ENCODE measurements around the gene SNX30.

The SNX30 gene

DNA sequence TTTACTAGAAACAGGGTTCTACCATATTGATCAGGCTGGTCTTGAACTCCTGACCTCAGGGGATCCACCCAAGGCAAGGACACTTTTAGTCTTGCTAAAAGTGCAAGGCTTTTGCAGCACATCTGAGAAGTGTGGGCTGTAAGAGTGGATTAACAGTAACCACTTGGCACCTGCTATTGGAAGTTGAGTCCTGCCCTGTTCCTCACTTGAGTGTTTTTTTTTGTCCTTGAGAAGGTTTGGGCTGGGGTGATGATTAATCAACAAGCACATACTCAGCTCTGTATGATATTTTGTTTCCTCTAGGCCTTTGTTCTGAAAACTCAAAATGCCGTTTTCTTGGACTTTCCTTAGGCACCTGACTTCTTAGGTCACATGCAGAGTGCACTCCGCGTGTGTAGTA is 37.4 kb downstream of the SNX30 start:
- H3K4me3 ChIP-seq (ENCODE audit: low read depth, low read length), result no peak overlapping the region
- DNase-seq (ENCODE audit: low read depth), result no peak
- TF ChIP-seq, protein P1, sequence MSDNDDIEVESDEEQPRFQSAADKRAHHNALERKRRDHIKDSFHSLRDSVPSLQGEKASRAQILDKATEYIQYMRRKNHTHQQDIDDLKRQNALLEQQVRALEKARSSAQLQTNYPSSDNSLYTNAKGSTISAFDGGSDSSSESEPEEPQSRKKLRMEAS (IDR thresholded peaks at IDR 0.05; ENCODE audit: low read depth, low read length), result no peak
- TF ChIP-seq, protein P2, sequence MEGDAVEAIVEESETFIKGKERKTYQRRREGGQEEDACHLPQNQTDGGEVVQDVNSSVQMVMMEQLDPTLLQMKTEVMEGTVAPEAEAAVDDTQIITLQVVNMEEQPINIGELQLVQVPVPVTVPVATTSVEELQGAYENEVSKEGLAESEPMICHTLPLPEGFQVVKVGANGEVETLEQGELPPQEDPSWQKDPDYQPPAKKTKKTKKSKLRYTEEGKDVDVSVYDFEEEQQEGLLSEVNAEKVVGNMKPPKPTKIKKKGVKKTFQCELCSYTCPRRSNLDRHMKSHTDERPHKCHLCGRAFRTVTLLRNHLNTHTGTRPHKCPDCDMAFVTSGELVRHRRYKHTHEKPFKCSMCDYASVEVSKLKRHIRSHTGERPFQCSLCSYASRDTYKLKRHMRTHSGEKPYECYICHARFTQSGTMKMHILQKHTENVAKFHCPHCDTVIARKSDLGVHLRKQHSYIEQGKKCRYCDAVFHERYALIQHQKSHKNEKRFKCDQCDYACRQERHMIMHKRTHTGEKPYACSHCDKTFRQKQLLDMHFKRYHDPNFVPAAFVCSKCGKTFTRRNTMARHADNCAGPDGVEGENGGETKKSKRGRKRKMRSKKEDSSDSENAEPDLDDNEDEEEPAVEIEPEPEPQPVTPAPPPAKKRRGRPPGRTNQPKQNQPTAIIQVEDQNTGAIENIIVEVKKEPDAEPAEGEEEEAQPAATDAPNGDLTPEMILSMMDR (IDR thresholded peaks at IDR 0.05; ENCODE audit: low read depth, low read length), result no peak
- no peak for TF ChIP-seq POLR2A (IDR thresholded peaks at IDR 0.05; ENCODE audit: extremely low read depth, insufficient read length)
- TF ChIP-seq MYC (IDR thresholded peaks at IDR 0.05; ENCODE audit: low read depth, low read length), result no peak

GRCh38 chr9:112789473-112789872 is 38.9 kb downstream of the SNX30 start:
- no peak for DNase-seq (ENCODE audit: low read depth)
- H3K4me3 ChIP-seq (ENCODE audit: low read depth, low read length), result no peak overlapping the region
- TF ChIP-seq MYC (IDR thresholded peaks at IDR 0.05; ENCODE audit: low read depth, low read length) (no peak), POLR2A (IDR thresholded peaks at IDR 0.05; ENCODE audit: extremely low read depth, insufficient read length) (no peak)
- TF ChIP-seq, protein P2 (IDR thresholded peaks at IDR 0.05; ENCODE audit: low read depth, low read length), result no peak
- TF ChIP-seq, protein P1 (IDR thresholded peaks at IDR 0.05; ENCODE audit: low read depth, low read length), result no peak

- DNase-seq (ENCODE audit: low read depth), result no peak
- no peak overlapping the region for H3K4me3 ChIP-seq (ENCODE audit: low read depth, low read length)
- TF ChIP-seq, protein P2 (IDR thresholded peaks at IDR 0.05; ENCODE audit: low read depth, low read length), result no peak
- no peak for TF ChIP-seq POLR2A (IDR thresholded peaks at IDR 0.05; ENCODE audit: extremely low read depth, insufficient read length)
- TF ChIP-seq MYC (IDR thresholded peaks at IDR 0.05; ENCODE audit: low read depth, low read length), result no peak
- TF ChIP-seq, protein P1 (IDR thresholded peaks at IDR 0.05; ENCODE audit: low read depth, low read length), result no peak
These were observed 39.6 kb downstream of the SNX30 start for GRCh38 chr9:112789891-112790774.

GRCh38 chr9:112792670-112793069 is 42.1 kb downstream of the SNX30 start:
- no peak for DNase-seq (ENCODE audit: low read depth)
- TF ChIP-seq, protein P2 (IDR thresholded peaks at IDR 0.05; ENCODE audit: low read depth, low read length), result no peak
- no peak for TF ChIP-seq POLR2A (IDR thresholded peaks at IDR 0.05; ENCODE audit: extremely low read depth, insufficient read length)
- TF ChIP-seq, protein P1 (IDR thresholded peaks at IDR 0.05; ENCODE audit: low read depth, low read length), result no peak
- TF ChIP-seq MYC (IDR thresholded peaks at IDR 0.05; ENCODE audit: low read depth, low read length), result no peak
- H3K4me3 ChIP-seq (ENCODE audit: low read depth, low read length), result no peak overlapping the region

DNA sequence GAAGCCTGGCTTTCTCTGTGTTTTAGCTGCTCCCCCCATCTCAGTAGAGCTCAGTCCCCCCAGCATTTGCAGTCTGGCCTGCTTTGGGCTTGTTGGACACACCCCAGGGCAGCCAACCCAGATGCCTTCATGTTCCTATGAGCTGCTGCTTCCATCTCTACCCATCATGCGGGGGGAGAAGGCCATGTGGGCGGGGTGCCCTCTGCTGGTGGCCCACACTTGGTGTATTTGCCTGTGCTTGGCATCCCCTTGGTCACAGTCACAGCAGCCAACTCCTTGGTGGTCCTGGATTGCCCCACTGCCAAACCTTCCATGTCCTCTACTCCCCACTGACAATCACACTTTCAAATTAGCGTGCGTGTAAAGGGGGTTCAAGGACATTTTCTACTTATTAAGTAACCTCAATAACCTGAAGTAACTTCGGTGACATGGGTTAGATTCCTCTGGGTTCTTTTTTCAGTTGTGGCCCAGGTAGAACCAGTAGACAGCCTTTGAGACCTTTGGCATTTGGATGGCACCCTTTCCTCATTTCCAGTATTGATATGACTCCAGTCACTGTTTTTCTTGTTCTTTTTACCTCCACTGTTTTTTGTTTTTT is 42.8 kb downstream of the SNX30 start:
- peak; percentile 79 for DNase-seq (ENCODE audit: low read depth)
- H3K4me3 ChIP-seq (ENCODE audit: low read depth, low read length), result no peak overlapping the region
- peak; percentile 39; the same call in 1 of the 2 replicates for TF ChIP-seq MYC (IDR thresholded peaks at IDR 0.05; ENCODE audit: low read depth, low read length)
- TF ChIP-seq POLR2A (IDR thresholded peaks at IDR 0.05; ENCODE audit: extremely low read depth, insufficient read length), result no peak
- TF ChIP-seq, protein P2 (IDR thresholded peaks at IDR 0.05; ENCODE audit: low read depth, low read length), result peak; percentile 90
- TF ChIP-seq, protein P1 (IDR thresholded peaks at IDR 0.05; ENCODE audit: low read depth, low read length), result peak; percentile 75

All from NB4 (cell line).